HPDE6-E6E7 (cell line): ENCODE data around the gene NARF.
"Not testable (repeated sequence)": the region's sequence is repeated elsewhere in the genome, so short reads cannot be mapped to it uniquely, and the experiment has no call there.

ENCODE experiments used
- DNase-seq: peaks from one replicate; pipeline ENCODE4 v3.0.0; 2011; ENCODE audit warnings: missing footprints; ENCODE audit errors: extremely low spot score

The NARF gene

DNA sequence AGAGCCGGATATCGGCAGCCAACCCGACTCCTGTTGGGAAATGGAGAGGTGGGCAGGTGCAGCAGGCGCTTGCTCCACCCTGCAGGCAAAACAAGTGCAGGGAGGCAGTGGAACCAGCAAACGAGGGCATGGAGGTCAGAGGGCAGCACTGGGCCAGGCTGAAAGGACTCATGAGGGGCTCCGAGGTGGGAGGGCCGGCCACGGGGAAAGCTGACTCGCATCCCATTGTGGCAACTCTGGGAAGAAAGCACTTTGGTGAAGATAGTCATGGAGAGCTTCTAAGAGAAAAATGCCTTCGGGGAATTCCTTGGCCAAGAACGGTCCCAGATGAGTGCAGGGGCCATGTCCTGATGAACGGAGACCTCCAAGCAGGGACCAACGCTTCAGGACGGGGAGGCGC, 12.4 kb upstream of the NARF start:
- DNase-seq, result no peak

- DNase-seq, result no peak
Measured at GRCh38 chr17:82446649-82447048, 11.9 kb upstream of the NARF start.

DNA sequence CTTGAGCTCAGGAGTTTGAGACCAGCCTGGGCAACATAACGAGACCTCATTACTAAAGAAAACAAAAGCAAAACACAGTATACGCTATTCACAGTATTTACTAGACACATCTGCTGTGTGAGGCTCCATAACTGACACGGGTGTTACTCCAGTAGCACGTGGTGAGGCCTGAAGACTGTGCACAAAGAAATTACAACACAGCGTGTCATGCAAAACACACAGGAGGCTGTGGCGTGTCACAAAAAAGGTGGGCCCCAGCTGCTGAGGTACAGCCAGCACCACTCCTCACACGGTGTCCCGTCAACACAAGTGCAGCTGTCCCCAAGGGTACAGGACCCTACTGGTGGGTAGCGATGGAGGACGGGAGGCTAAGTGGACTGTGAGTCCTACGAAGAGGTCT, 10.7 kb upstream of the NARF start:
- DNase-seq, result no peak

- no peak for DNase-seq
Measured at GRCh38 chr17:82449131-82449882, 9.2 kb upstream of the NARF start.

DNA sequence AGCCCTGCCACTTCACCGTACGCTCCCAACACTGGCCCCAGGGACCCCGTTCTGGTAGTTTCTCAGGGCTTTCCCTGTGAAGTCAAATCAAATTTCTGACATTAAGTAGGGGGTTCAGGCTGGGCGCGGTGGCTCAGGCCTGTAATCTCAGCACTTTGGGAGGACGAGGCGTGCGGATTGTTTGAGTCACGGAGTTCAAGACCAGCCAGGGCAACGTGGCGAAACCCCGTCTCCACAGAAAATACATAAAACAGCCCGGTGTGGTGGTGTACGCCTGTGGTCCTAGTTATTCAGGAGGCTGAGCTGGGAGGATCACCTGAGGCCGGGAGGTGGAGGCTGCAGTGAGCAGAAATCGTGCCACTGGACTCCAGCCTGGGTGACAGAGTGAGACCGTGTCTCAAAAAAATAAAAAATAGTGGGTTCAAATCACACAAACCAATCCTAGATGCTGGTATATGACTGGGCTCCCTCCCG, 8.6 kb upstream of the NARF start:
- DNase-seq, result no peak

GRCh38 chr17:82450357-82451106, 8.0 kb upstream of the NARF start, which contains the start of gene CYBC1:
Gene CYBC1, minus strand, starts transcription at chr17:82450752. Its CDS starts 1,498 bp downstream, at chr17:82449254.
- DNase-seq, result peak; percentile 81

- no peak for DNase-seq
Measured at GRCh38 chr17:82452162-82452561, 6.4 kb upstream of the NARF start.

- DNase-seq, result not testable (repeated sequence)
Measured at GRCh38 chr17:82453151-82453550, 5.4 kb upstream of the NARF start.

GRCh38 chr17:82453706-82454105, 4.8 kb upstream of the NARF start:
- DNase-seq, result not testable (repeated sequence)

GRCh38 chr17:82457073-82457928, 1.2 kb upstream of the NARF start:
- DNase-seq, result no peak

DNA sequence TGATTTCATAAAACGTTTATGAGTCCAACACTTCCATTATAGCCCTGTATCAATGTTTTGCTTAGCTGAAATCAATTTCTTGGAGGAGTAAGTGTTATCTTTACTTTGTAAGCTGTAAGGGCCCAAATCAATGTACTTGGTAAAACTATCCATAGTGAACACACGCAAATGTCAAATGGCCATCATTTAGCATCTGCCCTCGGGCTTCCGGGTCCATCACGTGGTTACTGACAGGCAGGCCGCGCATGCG, 687 bp upstream of the NARF start:
- no peak for DNase-seq

- no peak for DNase-seq
Measured at GRCh38 chr17:82458885-82459424, 414 bp downstream of the NARF start.

DNA sequence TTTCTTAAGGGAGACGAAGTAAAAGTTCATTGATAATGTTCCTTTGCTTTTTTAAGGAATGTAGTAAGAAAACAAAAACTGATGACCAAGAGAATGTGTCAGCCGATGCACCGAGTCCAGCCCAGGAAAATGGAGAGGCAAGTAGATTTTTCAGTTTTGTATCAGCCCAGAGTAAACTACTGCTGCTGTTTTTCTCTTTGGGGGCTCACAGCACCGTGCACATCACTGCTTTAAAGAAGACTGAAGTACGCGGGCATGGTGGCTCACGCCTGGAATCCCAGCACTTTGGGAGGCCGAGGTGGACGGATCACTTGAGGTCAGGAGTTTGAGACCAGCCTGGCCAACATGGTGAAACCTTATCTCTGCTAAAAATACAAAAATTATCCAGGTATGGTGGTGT, 1.4 kb downstream of the NARF start:
- not testable (repeated sequence) for DNase-seq

- no peak for DNase-seq
Measured at GRCh38 chr17:82461827-82462524, 3.4 kb downstream of the NARF start.

DNA sequence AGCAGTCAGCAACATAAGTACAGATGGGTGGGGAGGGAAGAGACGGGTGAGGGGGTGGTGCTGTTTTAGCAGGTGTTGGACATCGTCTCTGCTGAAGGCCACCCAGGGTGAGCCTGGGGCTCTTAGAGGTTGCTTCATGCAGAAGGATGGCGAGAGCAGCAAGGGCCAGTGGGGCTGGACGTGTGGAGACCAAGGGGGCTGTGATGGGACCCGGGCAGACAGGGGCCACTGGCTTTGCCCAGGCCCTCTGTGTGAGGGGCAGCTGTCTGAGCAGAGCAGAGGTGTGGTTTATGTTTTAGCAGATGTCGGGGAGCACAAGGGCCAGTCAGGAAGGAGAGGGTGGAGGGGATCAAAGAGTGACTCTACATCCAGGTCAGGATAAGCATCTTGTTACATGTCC, 4.8 kb downstream of the NARF start:
- no peak for DNase-seq

GRCh38 chr17:82463925-82464566, 5.5 kb downstream of the NARF start:
- DNase-seq, result no peak

- DNase-seq, result no peak
Measured at GRCh38 chr17:82464567-82464929, 6.0 kb downstream of the NARF start.

DNA sequence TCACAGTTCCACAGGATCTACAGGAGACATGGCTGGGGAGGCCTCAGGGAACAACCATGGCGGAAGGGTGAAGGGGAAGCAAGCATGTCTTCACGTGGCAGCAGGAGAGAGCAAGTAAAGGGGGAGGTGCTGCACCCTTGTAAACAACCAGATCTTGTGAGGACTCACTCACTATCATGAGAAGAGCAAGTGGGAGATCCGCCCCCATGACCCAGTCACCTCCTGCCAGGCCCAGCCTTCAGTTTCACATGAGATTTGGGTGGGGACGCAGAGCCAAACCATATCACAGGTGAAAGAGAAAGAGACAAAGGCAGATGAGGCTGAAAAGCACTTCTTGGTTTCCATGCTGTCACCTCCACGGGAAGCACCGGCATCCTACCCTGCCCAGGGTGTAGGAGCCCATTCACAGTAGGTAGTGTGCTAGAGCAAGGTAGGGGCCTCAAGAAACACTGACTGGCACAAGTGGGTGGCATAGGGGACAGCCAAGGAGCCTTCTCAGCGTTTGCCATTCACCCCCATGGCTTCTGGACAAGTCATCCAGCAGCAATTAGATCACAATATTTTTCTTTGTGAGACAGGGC, 6.6 kb downstream of the NARF start:
- DNase-seq, result no peak

GRCh38 chr17:82468692-82469091, 10.2 kb downstream of the NARF start:
- no peak for DNase-seq

- DNase-seq, result no peak
Measured at GRCh38 chr17:82470065-82470464, 11.5 kb downstream of the NARF start.
